HG02852 (cell line): ENCODE data around the gene BSG.

Experiments
- ATAC-seq: cut with Tn5 transposase; IDR thresholded peaks from one replicate; pipeline ENCODE4 v1.9.1; 2021; ENCODE audit warnings: mild to moderate bottlenecking, moderate library complexity; ENCODE audit not compliant: unreplicated experiment

The BSG gene

GRCh38 chr19:572140-572742, at the start of gene BSG:
Gene BSG (plus strand): TSS chr19:572596. CDS start chr19:572635, 39 bp downstream.
- ATAC-seq, result peak; percentile 63

DNA sequence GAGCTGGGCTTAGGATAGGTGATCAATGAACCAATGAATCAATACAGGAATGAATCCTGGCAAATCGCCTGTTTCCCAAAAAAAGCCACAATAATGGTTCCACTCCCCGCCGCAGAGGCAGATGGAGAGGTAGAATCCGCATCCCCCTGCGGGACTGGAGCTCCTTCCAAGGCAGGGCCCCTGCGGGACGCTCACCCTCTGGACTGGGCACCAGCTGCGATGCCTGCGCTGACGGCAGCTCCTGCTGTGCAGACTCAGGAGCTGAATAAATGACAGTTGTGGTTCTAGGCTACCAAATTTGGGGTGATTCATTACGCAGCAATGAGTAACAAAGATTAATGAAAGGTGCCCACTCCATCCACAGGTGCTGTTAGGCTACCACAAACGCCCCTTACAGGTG, 49.7 kb upstream of the BSG start:
- no peak for ATAC-seq

DNA sequence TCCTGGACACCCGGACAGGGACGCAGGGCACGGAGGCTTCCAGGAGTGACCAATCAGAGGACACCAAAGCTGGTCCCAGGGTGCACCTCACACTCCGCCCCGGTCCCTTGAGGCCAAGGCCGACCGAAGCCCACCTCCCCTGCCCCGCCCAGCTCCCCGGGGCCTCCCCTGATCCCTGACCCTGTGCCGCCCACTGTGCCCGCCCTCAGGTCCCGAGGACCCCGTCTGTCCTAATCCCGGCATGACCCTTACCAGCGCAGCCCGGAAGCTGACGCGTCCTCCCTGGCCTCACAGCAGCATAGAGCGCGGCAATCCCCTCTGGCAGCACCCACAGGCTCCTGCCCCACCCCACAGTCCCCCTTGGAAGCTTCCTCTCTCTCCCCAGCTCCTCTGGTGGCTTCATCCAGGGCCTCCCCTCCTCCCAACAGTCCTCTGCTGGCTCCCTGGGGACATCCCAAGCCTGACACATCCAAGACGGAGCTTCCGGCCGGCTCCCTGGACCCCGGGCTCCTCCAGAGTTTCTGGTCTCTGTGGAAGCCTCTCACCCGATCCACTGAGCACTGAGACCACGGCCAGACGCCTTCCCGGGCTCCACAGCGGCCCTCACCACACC, 48.2 kb upstream of the BSG start:
- ATAC-seq, result no peak

GRCh38 chr19:525029-525428, 47.4 kb upstream of the BSG start:
- no peak for ATAC-seq

DNA sequence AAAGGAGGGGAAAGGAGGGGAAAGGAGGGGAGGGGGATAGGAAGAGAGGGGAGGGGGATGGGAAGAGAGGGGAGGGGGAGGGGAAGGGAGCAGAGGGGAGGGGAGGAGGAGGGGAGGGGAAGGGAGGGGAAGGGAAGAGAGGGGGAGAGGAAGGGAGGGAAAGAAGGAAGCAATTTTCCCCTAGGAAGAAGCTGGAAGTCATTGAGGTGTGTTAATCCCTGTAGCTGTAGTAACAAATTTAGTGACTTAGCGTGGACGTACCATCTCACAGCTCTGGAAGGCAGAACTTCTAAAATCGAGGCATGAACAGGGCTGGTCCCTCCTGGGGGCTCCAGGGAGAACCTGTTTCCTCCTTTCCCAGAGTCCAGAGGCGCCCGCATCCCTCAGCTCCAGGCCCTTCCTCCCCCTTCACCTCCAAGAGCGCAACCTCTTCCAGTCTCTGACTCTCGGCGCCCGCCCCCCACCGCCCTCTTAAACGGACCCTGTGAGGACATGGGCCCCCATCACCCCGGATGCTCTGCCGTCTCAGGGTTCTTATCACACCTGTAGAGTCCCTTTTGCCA, 46.5 kb upstream of the BSG start:
- ATAC-seq, result no peak

DNA sequence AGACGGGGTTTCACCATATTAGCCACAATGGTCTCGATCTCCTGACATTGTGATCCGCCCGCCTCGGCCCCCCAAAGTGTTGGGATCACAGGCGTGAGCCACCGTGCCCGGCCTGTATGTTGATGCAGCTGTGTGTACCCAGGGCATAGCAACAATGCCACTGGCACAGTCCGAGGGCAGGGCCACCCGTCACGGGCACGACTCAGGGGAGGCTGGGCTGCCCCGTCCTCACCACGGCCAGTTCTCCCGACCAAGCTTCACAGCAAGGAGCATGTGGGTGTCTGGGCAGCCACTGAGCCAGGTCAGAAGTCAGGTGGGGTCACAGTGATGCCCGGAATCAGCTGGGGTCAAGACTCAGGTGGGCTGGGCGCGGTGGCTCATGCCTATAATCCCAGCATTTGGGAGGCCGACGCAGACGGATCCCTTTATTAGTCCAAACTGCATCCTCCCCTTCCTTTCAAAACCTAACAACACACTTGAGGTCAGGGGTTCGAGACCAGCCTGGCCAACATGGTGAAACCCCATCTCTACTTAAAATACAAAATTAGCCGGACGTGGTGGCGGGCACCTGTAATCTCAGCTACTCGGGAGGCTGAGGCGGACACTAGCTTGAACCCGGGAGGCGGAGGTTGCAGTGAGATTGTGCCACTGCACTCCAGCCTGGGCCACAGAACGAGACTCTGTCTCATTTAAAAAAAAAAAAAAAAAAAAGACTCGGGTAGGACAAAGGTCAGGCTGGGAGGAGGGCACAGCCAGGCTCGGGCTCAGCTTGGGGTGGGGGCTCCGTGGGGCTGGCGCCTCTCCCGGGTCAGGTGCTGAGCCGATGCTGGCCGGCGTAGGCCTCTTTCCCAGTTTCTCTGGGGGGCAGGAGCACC, 42.0 kb upstream of the BSG start:
- no peak for ATAC-seq

DNA sequence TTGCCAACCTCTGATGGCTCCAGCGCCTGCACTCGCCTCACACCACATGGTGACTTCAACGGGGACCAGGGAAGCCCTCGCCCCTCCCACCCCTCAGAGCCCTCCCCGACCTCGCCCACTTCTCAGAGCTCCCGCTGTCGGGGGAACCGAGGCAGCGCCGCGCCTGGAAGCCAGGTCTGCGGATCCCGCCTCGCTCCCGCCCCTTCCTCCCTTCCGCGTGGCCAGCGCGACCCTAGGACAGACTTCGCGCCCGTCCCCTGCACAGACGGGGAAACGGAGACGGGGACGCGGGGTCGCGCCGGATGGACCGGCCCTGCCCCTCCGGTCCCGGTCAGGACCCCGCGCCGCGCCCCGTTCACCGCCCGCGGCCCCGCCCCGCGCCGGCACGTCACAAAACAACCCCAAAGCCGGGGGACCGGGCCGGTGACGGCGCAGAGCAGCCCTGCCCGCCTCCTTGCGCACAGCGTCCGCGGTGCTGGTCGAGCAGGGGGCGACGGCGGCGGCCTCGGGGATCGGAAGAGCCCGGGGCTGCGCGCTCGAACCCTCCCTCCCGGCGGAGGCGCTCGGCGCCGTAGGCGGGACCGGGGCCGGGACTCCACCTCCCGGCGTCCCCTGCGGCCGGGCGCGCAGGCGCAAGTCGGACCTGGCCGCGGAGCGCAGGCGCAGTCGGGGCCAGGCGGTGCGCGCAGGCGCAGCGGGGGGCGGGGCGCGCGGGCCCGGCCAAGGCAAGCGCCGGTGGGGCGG, 41.2 kb upstream of the BSG start:
- peak; percentile 54 for ATAC-seq

- peak; percentile 31 for ATAC-seq
These were observed 40.4 kb upstream of the BSG start, which contains the start of gene CDC34 for GRCh38 chr19:531753-532560. Gene CDC34 (plus strand): TSS chr19:531760. CDS start chr19:531932, 172 bp downstream.

- ATAC-seq, result no peak
These were observed 39.6 kb upstream of the BSG start for GRCh38 chr19:532561-533363.

DNA sequence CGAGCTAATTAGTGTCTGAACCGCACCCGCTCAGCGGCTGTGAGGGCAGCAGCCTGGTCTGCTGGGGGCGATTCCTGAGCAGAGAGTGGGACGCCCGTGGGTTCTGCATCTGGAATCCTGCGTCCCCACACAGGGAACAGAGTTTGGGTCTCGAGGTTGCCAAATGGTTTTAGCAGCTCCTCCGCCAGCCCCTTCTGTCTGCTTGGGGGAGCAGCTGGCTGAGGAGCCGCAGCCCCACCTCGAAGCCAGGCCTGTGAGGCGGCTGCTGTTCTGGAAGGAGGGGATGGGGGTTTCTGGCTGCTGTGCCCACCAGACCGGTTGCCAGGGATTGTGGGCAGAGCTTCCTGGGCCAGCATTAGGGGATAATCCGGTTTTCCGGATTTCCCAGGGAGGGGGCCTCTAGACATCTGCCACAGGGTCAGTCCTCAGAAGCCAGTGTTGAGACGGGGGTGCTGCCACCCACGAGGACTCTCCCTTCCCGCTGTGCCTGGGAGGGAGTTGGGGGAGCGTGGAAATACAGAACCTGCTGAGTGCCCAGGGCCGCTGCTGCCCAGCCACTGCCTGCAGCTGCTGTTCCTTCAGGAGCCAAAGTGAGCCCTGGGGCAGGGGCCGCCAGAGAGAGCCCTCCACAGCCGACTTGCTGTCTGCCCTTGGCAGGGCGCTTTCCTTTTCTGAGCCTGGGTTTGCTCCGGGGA, 38.9 kb upstream of the BSG start:
- no peak for ATAC-seq

DNA sequence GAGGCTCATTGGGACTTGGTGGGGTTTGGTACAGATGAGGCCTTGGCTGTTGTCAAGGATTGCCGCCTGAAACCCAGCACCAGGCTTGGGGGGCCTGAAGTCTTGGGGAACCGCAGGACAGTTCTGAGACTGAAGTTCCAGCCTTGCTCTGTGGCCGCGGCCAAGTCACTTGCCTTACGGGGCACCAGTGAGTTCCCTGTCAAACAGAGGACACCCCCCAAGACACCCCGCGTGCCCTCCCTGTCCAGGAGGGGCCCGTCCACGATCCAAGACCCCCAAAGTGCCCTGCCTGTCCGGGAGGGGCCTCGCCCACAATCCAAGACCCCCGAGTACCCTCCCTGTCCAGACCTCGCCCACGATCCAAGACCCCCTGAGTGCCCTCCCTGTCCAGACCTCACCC, 38.3 kb upstream of the BSG start:
- no peak for ATAC-seq

DNA sequence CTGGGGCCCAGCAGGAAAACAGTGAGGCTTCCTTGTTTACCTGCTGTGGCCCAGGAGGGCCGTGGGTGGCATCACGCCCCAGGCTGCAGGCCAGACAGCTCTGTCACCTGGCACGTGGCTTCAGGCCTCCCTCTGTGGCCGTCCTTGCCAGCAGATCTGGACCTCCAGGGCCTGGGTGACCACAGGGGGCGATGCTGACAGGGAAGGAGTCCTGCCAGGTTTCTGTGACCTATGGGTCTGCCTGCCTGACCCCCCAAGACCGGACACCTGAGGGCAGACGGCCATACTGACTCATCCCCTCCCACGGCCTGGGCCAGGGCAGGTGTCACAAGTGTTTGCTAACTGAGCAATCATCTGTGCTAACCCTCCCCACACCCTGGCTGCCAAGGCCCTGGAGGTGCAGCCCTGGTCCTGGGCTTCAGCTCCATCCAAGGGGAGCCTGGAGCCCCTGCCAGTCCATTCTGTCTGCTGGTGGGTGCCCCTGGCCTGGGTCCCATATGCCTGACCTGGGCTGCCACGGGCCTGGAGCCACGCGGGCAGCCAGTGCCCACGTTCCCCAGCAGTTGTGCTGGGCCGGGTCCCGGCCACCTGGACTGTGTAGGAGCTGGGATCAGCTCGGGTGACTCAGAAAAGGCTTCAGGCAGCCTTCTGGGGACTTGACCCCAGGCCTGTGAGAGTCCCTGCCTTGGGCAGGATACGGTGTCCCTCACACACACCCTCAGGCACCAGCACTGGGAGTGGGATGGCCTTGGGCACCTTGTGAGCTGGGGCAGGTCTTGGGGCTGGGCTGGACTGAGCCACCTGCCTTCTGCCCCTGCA, 37.2 kb upstream of the BSG start:
- ATAC-seq, result no peak

DNA sequence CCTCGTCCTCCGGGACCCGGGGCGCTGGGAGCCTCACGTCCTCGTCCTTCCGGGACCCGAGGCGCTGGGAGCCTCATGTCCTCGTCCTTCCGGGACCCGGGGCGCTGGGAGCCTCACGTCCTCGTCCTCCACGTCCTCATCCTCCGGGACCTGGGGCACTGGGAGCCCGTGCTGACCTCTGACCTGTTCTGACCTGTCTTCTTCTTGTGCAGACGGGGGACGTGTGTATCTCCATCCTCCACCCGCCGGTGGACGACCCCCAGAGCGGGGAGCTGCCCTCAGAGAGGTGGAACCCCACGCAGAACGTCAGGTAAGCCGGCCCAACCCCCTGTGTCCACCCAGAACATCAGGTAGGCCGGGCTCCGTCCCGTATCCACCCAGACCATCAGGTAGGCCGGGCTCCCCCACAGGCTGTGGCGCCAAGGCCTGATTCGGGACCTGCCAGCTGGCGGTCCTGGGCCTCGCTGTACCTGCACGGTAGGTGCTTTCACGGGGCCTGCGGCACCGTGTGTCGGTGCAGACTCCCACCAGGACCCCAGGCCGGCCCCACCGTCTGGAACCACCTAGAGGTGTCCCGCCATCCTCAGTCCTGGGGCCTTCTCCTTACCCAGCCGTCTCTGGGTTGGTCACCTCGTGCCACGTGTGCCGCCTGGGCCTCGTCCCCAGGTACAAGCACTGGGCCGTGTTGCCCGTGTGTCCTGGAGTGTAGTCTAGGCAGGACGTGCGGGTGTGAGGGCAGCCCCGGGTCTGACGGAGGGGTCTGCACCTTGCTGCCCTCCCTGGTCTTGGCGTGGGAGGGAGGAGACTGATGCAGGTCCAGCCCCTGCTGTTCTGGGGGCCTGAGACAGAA, 36.1 kb upstream of the BSG start:
- no peak for ATAC-seq

DNA sequence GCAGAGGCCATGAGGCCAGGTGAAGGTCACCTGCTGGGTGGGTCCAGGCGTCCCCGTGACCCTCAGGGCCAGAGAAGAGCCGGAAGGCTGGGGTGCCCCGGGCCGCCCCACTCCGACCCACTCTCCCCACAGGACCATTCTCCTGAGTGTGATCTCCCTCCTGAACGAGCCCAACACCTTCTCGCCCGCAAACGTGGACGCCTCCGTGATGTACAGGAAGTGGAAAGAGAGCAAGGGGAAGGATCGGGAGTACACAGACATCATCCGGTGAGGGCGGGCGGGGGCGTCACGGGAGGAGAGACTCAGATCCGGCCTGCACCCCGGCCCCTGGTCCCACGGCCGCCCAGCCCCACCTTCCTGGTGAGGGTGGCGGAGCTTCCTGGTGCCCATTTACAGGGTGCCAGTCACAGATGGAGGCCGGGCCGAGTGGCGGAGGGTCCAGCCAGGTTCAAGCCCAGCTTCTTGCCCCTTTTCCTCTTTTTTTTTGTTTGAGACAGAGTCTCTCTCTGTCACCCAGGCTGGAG, 35.5 kb upstream of the BSG start:
- ATAC-seq, result no peak

DNA sequence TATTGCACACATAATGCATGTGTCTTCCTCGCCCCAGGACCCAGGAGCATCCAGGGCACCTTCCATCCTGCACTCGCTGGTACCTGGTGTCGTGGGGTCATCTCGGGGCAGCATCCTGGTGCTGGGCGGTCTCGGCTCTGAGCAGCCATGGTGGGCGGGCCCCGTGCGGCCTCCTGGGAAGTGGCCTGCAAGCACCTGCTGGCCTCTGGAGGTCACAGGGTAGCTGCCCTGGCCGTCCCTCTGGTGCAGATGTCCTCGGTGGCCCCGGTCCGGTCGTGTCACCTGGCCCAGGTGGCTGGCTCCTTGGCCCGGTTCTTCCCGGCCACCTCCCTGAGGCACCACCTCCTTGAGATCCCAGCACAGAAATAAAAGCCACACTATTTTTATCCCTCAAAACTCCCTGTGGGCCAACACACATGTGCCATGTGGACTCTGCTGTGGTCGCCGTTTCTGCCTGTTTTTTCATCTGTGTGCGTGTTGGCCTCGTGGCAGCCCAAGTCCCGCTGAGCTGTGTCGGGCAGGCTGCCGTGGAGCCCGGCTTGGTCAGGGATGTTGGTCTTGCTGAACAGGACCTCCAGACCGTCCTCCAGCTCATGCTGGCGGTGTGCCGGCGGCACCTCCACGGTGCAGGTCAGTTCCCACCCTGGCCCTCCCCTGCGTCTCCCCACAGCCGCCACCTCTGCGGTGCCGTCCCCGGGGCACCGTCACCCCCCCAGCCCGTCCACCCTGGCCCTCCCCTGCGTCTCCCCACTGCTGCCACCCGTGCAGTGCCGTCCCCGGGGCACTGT, 33.6 kb upstream of the BSG start:
- ATAC-seq, result no peak
